ENCODE results near the gene PAQR9. TPM values are rescaled to one million over a fixed set of nuclear protein-coding genes. Genes with fewer than 3 reads are reported as not detected.
A peak's percentile ranks its signal among the peaks of the same experiment; 100 is the strongest.

PAQR9 gene, protein sequence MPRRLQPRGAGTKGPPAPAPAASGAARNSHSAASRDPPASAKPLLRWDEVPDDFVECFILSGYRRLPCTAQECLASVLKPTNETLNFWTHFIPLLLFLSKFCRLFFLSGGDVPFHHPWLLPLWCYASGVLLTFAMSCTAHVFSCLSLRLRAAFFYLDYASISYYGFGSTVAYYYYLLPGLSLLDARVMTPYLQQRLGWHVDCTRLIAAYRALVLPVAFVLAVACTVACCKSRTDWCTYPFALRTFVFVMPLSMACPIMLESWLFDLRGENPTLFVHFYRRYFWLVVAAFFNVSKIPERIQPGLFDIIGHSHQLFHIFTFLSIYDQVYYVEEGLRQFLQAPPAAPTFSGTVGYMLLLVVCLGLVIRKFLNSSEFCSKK
- not detected for total RNA-seq

GRCh38 chr3:142963516-142964448 lies at the start of gene PAQR9:
TSS of gene PAQR9 (minus strand) at chr3:142963674. CDS start at chr3:142963336, 338 bp downstream.
- Mint-ChIP-seq H3K4me1 (ENCODE audit: low read depth) (peaks cover 7% of the 10 kb centered on the region), H3K9me3 (no peaks in the 10 kb centered on the region), H3K36me3 (no peaks in the 10 kb centered on the region), H3K4me3 (peak within 1 kb of the TSS; percentile 70), H3K27me3 (peaks cover 48% of the 10 kb centered on the region), H3K27ac (no peak within 1 kb of the TSS)
- CTCF ChIA-PET: no interaction called here
- DNase-seq: peak; percentile 18
- intact Hi-C loops (cut with micrococcal nuclease): no loop called here
- POLR2A ChIA-PET: no interaction called here

DNA sequence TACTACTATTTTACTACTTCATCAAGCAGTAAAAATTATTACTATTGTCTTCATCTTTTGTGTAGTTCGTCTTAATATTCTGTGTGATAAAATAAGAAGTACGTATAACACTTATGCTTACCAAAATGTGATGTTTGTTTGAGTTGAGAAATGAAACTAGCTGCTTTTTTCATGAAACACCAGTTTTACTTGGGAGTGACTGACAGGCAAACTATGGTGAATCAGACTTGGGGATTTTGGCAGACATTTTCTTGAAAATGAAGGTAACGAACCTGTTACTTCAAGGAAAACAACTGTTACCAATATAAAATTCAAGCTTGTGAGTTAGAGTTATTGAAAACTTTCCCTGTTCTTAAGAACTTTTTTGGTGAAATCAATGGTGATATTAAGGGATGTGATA lies 48.2 kb upstream of the PAQR9 start:
- Mint-ChIP-seq H3K27me3 (no peaks in the 10 kb centered on the region), H3K4me3 (peak overlapping the region; percentile 36), H3K36me3 (peaks cover 17% of the 10 kb centered on the region), H3K4me1 (ENCODE audit: low read depth) (peaks cover 58% of the 10 kb centered on the region), H3K9me3 (no peaks in the 10 kb centered on the region), H3K27ac (peak overlapping the region; percentile 73)
- no peak for DNase-seq
- ChIA-PET CTCF (interaction anchor here (1.1 kb wide), 1 partner anchor 44 kb away, joined by 4 read pairs; no protein-coding TSS in a partner anchor), POLR2A (interaction anchor here (3.0 kb wide), 1 partner anchor 10 kb away, joined by 22 read pairs; the partner anchor contains the start of gene U2SURP)
- intact Hi-C loops (cut with micrococcal nuclease): no loop called here

- no peak for DNase-seq
- intact Hi-C loops (cut with micrococcal nuclease): loop anchor here (1.0 kb wide), 1 partner anchor 8 kb away; no protein-coding TSS in a partner anchor
- H3K27me3 Mint-ChIP-seq: no peaks in the 10 kb centered on the region
- CTCF ChIA-PET: no interaction called here
- no peaks in the 10 kb centered on the region for H3K9me3 Mint-ChIP-seq
- H3K27ac Mint-ChIP-seq: peak overlapping the region; percentile 51
- H3K4me1 Mint-ChIP-seq (ENCODE audit: low read depth): peaks cover 73% of the 10 kb centered on the region
- POLR2A ChIA-PET: interaction anchor here (1.3 kb wide), 1 partner anchor 8 kb away, joined by 3 read pairs; the partner anchor contains the start of gene U2SURP
- no peak overlapping the region for H3K4me3 Mint-ChIP-seq
- H3K36me3 Mint-ChIP-seq: peaks cover 10% of the 10 kb centered on the region
These were observed 46.5 kb upstream of the PAQR9 start for GRCh38 chr3:143010024-143010423.

DNA sequence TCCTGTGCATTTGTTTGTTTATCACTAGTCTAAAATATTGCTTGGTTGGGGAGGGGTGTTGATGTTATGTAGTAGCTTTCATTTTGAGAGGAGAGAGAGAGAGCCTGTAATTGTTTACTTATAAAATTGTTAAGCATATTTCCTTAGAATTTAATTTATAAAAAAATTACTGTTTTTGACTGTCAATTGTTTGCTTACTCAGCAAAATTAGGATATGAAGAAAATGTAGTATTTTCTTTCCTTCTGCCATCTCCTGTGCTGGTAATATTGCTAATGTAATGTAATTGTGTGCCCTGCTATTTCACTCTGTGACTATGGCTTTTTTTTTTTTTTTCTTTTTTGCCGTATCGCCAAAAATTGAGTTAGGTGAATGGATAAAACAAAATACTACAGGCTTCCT lies 41.3 kb upstream of the PAQR9 start:
- intact Hi-C loops (cut with micrococcal nuclease): loop anchor here (5.0 to 10.0 kb wide), 3 partner anchors 117 to 670 kb away; no protein-coding TSS in a partner anchor
- no peak overlapping the region for H3K4me3 Mint-ChIP-seq
- H3K4me1 Mint-ChIP-seq (ENCODE audit: low read depth): peaks cover 61% of the 10 kb centered on the region
- no peaks in the 10 kb centered on the region for H3K9me3 Mint-ChIP-seq
- no peak for DNase-seq
- H3K36me3 Mint-ChIP-seq: peaks cover 3% of the 10 kb centered on the region
- H3K27ac Mint-ChIP-seq: no peak overlapping the region
- ChIA-PET CTCF (no interaction called here), POLR2A (interaction anchor here (0.8 kb wide), 1 partner anchor 11 kb away, joined by 3 read pairs; no protein-coding TSS in a partner anchor)
- no peaks in the 10 kb centered on the region for H3K27me3 Mint-ChIP-seq

DNA sequence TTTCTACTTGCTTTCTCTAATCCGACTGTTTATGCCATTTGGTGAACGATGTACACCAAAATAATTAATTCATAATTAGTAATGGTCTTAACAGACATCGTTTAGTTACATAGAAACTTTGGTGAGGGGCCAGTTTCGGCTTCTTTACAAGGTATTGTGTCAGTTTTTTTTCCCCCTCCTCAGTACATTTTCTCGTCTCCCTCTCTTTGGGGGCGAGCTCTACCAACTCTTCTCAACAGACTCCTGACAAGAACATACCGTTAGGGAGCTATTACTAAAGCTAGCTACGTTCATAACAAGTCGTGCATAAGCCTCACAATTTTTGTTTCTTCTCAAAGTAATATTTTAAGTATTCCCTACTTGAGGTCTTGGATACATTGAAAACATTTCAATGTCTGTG lies 39.3 kb upstream of the PAQR9 start:
- Mint-ChIP-seq H3K9me3 (no peaks in the 10 kb centered on the region), H3K27ac (peak overlapping the region; percentile 96), H3K27me3 (no peaks in the 10 kb centered on the region), H3K4me3 (peak overlapping the region; percentile 88), H3K4me1 (ENCODE audit: low read depth) (peaks cover 45% of the 10 kb centered on the region), H3K36me3 (peaks cover 3% of the 10 kb centered on the region)
- intact Hi-C loops (cut with micrococcal nuclease): loop anchor here (1.0 to 10.0 kb wide), 4 partner anchors 8 to 672 kb away; no protein-coding TSS in a partner anchor
- POLR2A ChIA-PET: interaction anchor here (1.6 to 2.8 kb wide), 5 partner anchors 9 to 556 kb away, joined by 3 to 26 read pairs (median 8); partner anchors contain the start of genes ATR and TRPC1
- no peak for DNase-seq
- CTCF ChIA-PET: interaction anchor here (1.0 to 2.4 kb wide), 6 partner anchors 11 to 672 kb away, joined by 3 to 15 read pairs (median 5); partner anchors contain the start of genes ATR and TRPC1

DNA sequence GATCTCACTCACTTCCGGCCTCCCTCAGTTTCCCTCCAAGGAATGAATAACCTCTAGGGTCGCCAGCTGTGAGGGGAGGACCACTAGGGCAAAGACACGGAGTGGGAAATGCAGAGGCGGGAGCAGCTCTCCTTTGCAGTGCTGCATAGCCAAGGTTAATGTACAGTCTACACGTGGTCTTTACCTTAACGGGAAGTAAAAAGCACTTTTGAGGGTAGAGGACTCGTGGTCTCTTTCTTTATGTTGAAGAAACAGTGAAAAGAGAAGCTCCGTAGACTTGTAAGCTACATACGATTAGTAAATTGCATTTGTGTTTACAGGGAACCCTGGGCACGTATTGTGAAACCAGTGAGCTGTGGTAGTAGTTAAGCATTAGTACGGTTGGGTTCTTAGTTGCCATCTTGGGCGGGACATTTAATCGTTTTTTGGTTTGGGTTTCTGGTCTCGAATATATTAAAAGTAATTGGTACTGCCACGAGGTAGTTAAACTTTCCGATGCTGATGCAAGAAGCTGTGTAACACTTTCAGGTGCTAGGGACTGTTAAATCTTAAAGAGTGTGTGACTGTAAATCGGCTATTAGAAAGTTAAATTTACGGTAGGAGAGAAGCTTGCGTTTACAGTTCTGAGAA lies 38.7 kb upstream of the PAQR9 start:
- ChIA-PET CTCF (interaction anchor here (1.0 to 2.4 kb wide), 10 partner anchors 11 to 969 kb away, joined by 3 to 15 read pairs (median 4); partner anchors contain the start of genes ATR, DIPK2A and TRPC1), POLR2A (interaction anchor here (1.0 to 2.8 kb wide), 9 partner anchors 7 to 969 kb away, joined by 3 to 26 read pairs (median 3); partner anchors contain the start of genes ATR, DIPK2A and TRPC1)
- no peaks in the 10 kb centered on the region for H3K9me3 Mint-ChIP-seq
- peaks cover 41% of the 10 kb centered on the region for H3K4me1 Mint-ChIP-seq (ENCODE audit: low read depth)
- peak overlapping the region; percentile 88 for H3K4me3 Mint-ChIP-seq
- no peaks in the 10 kb centered on the region for H3K27me3 Mint-ChIP-seq
- peak overlapping the region; percentile 96 for H3K27ac Mint-ChIP-seq
- H3K36me3 Mint-ChIP-seq: peaks cover 3% of the 10 kb centered on the region
- intact Hi-C loops (cut with micrococcal nuclease): loop anchor here (1.0 to 10.0 kb wide), 4 partner anchors 8 to 673 kb away; no protein-coding TSS in a partner anchor
- DNase-seq: peak; percentile 21

- CTCF ChIA-PET: interaction anchor here (0.6 to 2.4 kb wide), 12 partner anchors 9 to 970 kb away, joined by 3 to 15 read pairs (median 4); partner anchors contain the start of genes ATR and DIPK2A
- Mint-ChIP-seq H3K27me3 (no peaks in the 10 kb centered on the region), H3K27ac (peak within 1 kb of the TSS; percentile 96), H3K9me3 (no peaks in the 10 kb centered on the region), H3K4me1 (ENCODE audit: low read depth) (peaks cover 34% of the 10 kb centered on the region), H3K4me3 (peak within 1 kb of the TSS; percentile 88), H3K36me3 (peaks cover 3% of the 10 kb centered on the region)
- peak; percentile 95 for DNase-seq
- intact Hi-C loops (cut with micrococcal nuclease): loop anchor here (1.0 to 10.0 kb wide), 7 partner anchors 9 to 972 kb away; partner anchors contain the start of gene ATR
- POLR2A ChIA-PET: interaction anchor here (0.6 to 2.8 kb wide), 13 partner anchors 8 to 970 kb away, joined by 3 to 26 read pairs (median 3); partner anchors contain the start of genes ATR, DIPK2A and TRPC1
These were observed 38.1 kb upstream of the PAQR9 start, which contains the start of gene U2SURP for GRCh38 chr3:143001369-143002082. TSS of gene U2SURP (plus strand) at chr3:143001570. CDS start at chr3:143001629, 59 bp downstream.

GRCh38 chr3:143001034-143001368 lies 37.5 kb upstream of the PAQR9 start:
- H3K36me3 Mint-ChIP-seq: peaks cover 3% of the 10 kb centered on the region

DNA sequence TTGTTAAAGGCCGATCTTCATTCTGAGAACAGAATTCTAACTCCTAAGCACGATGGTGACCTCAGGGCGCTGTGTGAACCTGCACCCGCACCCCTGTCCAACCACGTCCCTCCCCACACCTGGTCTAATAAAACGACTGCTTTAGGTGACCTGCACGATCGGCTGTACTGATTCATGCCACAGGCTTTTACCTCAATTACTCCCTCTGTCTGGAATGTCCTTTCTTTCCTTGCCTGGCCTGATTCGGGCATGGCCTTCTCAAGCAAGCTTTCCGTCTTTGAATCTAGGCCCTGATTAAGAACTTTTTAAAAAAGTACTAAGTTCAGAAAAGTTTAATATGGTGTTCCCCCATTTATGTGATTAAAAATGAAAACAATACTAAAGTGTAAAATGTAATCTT lies 37.1 kb upstream of the PAQR9 start:
- intact Hi-C loops (cut with micrococcal nuclease): loop anchor here (2.0 to 10.0 kb wide), 4 partner anchors 122 to 674 kb away; partner anchors contain the start of gene ATR
- POLR2A ChIA-PET: interaction anchor here (0.6 to 2.8 kb wide), 10 partner anchors 9 to 554 kb away, joined by 3 to 26 read pairs (median 4); partner anchors contain the start of genes ATR and PLS1
- no peak for DNase-seq
- Mint-ChIP-seq H3K27ac (peak overlapping the region; percentile 96), H3K36me3 (peaks cover 3% of the 10 kb centered on the region), H3K9me3 (no peaks in the 10 kb centered on the region), H3K4me3 (peak overlapping the region; percentile 88), H3K4me1 (ENCODE audit: low read depth) (peaks cover 25% of the 10 kb centered on the region), H3K27me3 (no peaks in the 10 kb centered on the region)
- CTCF ChIA-PET: interaction anchor here (0.9 to 2.4 kb wide), 7 partner anchors 8 to 674 kb away, joined by 3 to 15 read pairs (median 4); no protein-coding TSS in a partner anchor

More at GRCh38 chr3:143001034-143001368, 37.5 kb upstream of the PAQR9 start:
- Mint-ChIP-seq H3K27ac (peak overlapping the region; percentile 96), H3K4me1 (ENCODE audit: low read depth) (peaks cover 29% of the 10 kb centered on the region), H3K9me3 (no peaks in the 10 kb centered on the region), H3K4me3 (peak overlapping the region; percentile 88), H3K27me3 (no peaks in the 10 kb centered on the region)
- peak; percentile 81 for DNase-seq
- intact Hi-C loops (cut with micrococcal nuclease): loop anchor here (1.0 to 10.0 kb wide), 6 partner anchors 121 to 972 kb away; partner anchors contain the start of gene ATR
- POLR2A ChIA-PET: interaction anchor here (0.6 to 2.8 kb wide), 12 partner anchors 9 to 970 kb away, joined by 3 to 26 read pairs (median 3); partner anchors contain the start of genes ATR, DIPK2A and PLS1
- CTCF ChIA-PET: interaction anchor here (0.6 to 2.4 kb wide), 10 partner anchors 8 to 971 kb away, joined by 3 to 15 read pairs (median 4); partner anchors contain the start of gene DIPK2A

- CTCF ChIA-PET: interaction anchor here (1.5 kb wide), 2 partner anchors 13 to 171 kb away, joined by 4 to 6 read pairs; no protein-coding TSS in a partner anchor
- no peak for DNase-seq
These were observed 36.4 kb upstream of the PAQR9 start for GRCh38 chr3:142999881-143000280.

More at GRCh38 chr3:142999881-143000280, 36.4 kb upstream of the PAQR9 start:
- Mint-ChIP-seq H3K27ac (no peak overlapping the region), H3K36me3 (peaks cover 3% of the 10 kb centered on the region), H3K27me3 (no peaks in the 10 kb centered on the region), H3K4me1 (ENCODE audit: low read depth) (peaks cover 19% of the 10 kb centered on the region), H3K9me3 (no peaks in the 10 kb centered on the region), H3K4me3 (peak overlapping the region; percentile 88)
- intact Hi-C loops (cut with micrococcal nuclease): loop anchor here (2.0 to 10.0 kb wide), 4 partner anchors 122 to 675 kb away; partner anchors contain the start of gene ATR
- POLR2A ChIA-PET: interaction anchor here (1.5 kb wide), 1 partner anchor 171 kb away, joined by 3 read pairs; no protein-coding TSS in a partner anchor

Data from activated CD4-positive, alpha-beta memory T cell treated with anti-CD3 and anti-CD28 coated beads for 36 hours (primary cell).